Mesenteric fat pad (tissue), 1 donor: ENCODE measurements around the gene NSFL1C. TPM values are rescaled to one million over a fixed set of nuclear protein-coding genes. Genes with fewer than 3 reads are reported as not detected.
"Not testable (repeated sequence)": the region's sequence is repeated elsewhere in the genome, so short reads cannot be mapped to it uniquely, and the experiment has no call there.

Experiments
- DNase-seq: peaks from one replicate; pipeline ENCODE4 v3.0.0-alpha.2; 2020; ENCODE audit warnings: low spot score
- long read RNA-seq: library from polyadenylated mRNA; unstranded; transcript quantifications from one replicate; pipeline ENCODE4 v2.0.0, GENCODE V29; 2020
- total RNA-seq: library from RNA; stranded (reverse); fragmentation: NEBNext Ultra II Directional; extraction: Animal tissue kit (Norgen Biotek cat#: 25700); gene quantifications from one replicate; pipeline ENCODE4 v1.2.1, GENCODE V29; 2021
- donor health status: DM: yes; HTN: yes; CAD: no.

The NSFL1C gene
- total RNA-seq: 78.6 TPM
- long read RNA-seq, transcript NSFL1C-213 (8 exons, 2,588 nt): minor isoform, 5 of 266 reads
- long read RNA-seq, transcript NSFL1C-203 (9 exons, 1,446 nt): minor isoform, 6 of 266 reads
- long read RNA-seq, transcript NSFL1C-201 (9 exons, 3,568 nt): major isoform, 214 of 266 reads
- long read RNA-seq, partial matches to known transcripts: 3 of 266 reads
- long read RNA-seq, other reads (novel, unspliced or antisense): 34 of 266 reads

DNA sequence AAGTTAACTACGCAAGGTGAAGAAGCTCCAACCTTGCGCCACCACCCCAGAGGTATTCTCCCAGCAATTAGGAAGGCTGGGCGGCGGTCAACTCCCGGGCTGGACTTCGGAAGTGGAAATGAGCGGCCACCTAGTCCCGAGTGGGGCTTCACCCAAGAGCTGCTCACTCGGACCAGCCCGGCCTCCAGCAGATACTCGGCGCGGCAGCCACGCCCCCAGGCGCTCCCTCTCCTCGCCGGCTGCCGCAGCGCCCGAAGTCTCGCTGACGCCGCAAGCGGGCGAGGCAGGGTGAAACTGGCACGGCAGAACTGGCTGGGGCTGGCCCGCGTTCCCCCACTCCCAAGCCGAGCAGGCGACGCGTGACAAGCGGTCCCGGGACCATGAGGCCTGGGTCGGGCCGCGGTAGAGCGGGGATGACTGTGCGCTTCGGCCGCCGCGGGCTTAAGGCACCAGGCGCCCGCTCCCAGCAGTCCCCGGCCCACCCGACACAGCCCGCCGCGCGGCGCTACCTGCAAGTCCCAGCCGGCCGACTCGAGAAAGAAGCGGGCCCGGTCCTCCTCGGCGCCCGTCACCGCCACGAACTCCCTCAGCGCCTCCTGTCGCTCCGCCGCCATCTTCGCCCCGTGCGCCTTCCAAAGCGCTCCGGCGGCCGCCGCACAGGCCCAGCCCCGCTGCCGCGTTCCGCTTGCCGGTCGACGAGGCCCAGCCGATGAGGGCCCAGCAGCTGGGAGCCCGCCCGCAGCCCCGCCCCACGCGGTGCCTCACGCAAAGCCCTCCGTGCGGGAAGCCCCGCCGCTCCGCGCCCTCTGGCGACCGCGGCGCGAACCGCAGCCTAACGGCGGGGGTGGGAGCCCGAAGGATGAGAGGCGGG lies at the start of gene NSFL1C:
NSFL1C (minus strand) TSS at position 639 of the 871 bp plus-strand sequence; CDS start at position 614, 25 bp downstream.
- DNase-seq: peak; percentile 99

DNA sequence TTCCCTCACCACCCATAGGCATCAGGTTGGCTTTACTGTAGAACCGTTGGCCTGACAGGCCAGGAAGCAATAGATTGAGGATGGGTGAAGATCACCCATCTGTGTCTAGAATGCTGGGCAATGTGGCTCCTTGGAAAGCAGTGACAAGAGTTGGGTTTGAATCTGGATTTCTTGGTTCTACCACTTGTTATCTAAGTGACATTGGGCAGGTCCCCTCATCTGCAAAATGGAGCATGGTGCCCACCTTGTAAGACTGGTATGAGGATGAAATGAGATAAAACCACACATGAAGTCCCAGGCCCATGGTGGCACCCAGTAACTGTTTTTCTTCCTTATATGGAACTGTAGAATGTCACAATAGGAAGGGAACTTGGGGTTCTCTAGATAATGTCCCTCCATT lies 47.2 kb upstream of the NSFL1C start:
- DNase-seq: no peak

DNA sequence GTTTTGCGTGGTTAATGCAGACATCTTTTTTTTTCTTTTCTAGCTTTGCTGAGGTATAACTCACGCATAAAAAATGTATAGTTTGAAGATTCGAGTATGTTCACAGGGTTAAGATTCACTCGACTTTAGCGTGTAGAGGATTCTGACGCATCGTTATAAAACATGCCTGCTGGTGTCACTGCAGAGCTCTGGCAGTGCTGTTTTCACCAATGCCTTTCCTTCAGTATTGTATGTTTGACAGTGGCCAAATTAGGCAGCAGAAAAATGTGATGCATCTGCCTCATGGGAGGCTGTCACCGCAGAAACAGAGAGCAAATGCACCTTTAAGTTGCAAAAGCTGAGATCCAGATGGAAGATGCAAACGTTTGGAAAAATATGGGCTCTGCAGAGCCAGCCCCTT lies 42.6 kb upstream of the NSFL1C start:
- DNase-seq: no peak

DNA sequence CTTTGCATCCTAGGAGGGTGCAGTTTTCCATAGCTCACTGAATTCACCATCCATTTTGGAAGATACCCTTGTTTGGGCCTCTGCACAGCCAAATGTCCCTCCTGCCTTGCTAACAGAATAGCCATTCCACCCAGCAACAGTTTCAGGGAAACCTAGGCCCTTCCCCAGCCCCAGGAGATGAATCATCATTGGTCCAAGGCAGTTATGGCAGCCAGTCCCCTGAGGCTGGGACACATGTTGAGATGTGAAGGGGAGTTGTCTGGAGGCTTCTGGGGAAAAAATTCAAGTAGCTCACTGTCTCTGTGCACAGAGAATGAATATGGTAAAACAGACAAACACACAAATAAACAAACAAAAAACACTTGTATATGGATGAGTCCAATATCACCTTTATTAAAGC lies 41.9 kb upstream of the NSFL1C start:
- DNase-seq: no peak

DNA sequence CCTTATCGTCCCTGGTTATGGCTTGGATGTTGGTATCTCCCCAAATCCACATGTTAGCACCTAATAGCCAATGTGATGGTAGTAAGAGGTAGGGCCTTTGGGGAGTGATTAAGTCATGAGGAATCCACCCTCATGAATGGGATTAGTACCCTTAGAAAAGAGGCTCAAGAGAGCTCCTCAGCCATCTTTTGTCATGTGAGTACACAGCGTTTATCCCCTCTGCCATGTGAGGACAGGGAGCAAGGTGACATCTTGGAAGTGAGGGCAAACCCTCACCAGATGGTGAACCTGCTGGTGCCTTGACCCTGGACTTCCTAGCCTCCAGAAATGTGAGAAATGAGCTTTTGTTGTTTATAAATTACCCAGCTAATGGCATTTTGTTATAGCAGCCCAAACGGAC lies 40.6 kb upstream of the NSFL1C start:
- DNase-seq: no peak

DNA sequence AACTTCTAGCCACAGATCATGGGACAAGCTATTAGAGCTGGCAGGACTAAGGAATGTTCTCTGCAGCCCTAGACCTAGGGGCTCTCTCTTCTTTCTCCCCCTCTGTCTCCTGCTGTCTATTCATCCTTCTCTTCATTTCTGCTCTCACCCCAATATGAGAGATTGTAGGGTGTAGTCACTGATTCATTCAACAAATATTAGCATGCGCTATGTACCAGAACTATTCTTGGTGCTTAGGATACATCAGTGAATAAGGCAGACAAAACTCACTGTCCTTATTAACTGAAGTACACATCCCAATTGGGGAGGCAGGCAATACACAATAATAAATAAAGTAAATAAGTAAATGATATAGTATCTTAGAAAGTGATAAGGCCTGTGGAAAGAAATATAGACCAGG lies 39.2 kb upstream of the NSFL1C start:
- no peak for DNase-seq

DNA sequence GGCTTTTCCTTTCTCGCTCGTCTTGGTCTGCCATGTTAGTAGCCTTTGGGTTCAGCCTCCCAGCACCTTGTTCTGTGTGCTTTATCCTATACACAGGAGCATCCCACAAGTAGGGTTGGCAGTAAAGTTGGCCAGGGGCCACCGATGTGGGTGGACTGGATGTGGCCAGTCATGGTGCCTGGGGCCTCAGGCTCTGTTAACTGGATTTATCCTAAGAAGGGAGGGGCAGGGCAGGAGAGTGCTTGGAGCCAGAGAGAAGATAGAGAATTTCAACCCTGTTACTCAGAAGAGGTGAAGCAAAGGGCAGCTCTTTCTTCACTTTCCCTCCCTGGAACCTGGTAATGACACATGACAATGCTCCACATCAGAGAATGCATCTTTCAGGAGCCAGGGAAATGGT lies 38.7 kb upstream of the NSFL1C start:
- no peak for DNase-seq

DNA sequence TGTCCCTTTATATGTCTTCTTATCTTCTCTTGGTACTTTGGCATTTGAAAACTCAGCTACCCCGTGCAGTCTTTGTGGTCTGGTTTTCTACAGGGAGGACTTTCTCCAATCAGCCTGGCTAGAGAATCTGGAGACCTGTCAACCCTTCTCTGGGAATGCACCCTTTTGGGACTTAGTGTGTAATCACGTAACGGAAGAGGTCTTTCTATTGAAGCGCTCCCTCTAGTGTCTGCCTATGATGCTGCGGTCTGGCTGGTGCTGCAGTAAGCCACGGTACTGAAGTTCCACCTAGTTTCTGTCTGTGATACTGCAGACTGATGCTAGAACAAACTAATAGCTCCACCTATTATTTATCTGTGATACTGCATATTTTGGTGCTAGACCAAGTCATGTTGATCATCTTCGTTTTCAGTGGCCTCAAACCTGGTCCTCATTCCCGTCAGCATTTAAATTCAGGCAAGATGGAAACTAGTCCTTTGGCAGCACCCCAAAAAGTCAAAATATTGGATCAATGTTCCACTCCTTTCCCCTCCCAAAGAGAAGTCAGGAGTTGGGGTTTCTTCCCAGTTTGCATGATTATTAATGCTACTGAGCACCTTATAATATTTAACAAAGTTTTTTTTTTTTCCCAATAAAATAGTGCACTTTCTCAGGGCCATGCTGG lies 37.0 kb upstream of the NSFL1C start:
- no peak for DNase-seq

DNA sequence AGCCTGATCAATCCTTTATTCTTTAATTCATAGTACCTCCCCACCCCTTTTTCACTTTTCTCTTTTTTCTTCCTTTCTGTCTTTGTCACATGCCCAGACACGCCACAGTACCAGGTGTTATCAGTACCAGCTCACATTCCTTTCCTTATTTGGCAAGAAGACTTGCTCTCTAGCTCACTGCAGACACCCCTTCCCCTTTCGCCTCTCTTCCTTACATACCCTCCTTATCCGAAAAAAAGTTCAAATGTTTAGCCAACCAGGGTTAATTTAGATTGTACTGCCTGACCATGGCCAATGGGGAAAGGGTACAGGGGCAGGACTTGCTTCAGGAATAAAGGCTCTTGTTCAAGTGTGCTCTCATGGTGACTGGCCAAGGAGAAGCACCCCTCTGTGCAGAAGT lies 33.8 kb upstream of the NSFL1C start:
- DNase-seq: no peak

DNA sequence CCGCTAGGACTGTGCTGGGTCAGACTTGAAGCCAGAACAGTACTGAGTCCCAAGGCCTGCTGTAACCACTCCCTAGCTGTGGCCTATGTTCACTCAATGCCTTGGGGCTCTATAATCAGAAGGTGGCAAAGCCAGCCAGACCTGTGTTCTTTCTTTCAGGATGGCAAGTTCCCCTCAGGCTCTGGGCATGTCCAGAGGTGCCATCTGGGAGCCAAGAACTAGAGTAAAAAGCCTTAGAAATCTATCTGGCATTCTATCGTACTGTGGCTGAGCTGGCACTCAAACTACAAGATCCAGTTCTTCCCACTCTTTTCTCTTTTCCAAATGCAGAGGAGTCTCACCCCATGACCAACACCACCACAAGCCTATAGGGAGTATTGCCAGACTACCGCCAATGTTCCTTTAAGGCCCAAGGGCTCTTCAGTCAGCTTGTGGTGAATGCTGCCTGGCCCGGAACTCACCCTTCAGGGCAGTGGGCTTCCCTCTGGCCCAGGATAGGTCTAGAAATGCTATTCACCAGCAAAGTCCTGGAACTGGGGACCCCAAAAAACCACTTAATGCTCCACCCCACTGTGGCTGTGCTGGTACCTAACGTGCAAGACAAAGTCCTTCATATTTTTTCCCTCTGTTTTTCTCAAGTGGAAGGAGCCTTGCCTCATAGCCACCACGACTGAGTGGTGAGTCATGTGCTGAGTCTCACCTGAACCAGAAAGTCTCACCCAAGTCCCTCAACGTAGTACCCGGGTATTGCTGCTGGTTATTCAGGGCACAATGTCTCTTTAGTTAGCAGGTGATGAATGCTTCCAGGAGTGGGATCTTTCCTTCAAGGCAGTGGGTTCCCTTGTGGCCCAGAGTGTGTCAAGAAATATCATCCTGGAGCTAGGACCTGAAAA lies 33.1 kb upstream of the NSFL1C start:
- no peak for DNase-seq

DNA sequence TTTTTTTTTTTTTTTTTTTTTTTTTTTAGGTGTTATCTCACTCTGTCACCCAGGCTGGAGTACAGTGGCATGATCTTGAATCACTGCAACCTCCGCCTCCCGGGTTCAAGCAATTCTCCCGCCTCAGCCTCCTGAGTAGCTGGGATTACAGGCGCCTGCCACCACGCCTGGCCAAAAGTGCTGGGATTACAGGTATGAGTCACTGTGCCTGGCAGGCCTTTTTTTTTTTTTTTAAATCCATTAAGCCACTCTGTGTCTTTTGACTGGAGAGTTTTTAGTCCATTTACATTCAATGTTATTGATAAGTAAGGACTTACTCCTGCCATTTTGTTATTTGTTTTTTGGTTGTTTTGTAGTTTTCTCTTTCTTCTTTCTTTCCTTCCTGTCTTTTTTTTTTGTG lies 30.7 kb upstream of the NSFL1C start:
- not testable (repeated sequence) for DNase-seq

DNA sequence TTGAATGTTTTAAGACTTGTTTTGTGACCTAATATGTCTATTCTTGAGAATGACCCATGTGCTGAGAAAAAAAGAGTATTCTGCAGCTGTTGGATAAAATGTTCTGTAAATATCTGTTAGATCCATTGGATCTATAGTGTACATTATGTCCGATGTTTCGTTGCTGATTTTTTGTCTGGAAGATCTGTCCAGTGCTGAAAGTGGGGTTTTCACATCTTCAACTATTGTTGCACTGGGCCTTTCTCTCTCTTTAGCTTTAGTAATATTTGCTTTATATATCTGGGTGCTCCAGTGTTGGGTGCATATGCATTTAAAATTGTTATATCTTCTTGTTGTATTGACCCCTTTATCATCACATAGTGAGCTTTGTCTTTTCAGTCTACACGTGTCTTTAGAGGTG lies 30.3 kb upstream of the NSFL1C start:
- DNase-seq: no peak

DNA sequence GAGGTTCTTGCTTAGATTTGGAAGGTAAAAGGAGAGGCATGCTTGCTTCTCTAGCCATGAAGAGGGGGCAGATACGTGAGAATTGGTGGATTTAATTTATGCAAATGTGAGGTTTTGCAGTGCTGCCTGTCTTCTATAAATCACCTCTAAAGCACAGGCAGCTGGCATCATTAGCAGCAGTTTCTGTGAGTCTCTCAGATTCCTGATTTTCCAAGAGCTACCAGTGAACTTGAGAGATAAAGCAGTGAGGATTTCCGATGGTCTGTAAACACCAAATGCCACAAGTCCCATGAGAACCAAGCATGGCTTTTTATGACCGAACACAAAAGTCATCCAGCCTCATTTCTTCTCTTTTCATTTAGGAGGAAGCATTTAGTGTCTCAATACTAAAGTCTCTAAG lies 27.8 kb upstream of the NSFL1C start:
- DNase-seq: no peak

DNA sequence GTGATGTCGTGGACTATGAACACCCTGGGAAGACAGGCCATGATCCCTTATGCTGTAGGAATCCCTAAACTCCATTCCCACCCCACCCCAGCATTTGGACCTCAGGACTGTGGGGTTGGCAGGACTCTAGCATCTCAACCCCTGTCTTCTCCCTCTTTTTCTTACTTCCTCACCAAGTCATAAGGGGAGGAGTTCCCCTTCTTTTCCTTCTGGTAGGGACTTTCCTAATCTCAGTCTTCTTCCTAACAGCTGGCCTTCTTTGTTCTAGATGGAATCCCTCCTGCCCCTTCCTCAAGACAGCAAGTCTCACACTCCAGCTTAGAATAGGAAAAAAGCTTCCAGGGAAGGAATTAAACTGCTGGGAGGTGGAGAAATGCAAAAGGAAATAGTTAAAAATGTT lies 26.9 kb upstream of the NSFL1C start:
- DNase-seq: no peak

DNA sequence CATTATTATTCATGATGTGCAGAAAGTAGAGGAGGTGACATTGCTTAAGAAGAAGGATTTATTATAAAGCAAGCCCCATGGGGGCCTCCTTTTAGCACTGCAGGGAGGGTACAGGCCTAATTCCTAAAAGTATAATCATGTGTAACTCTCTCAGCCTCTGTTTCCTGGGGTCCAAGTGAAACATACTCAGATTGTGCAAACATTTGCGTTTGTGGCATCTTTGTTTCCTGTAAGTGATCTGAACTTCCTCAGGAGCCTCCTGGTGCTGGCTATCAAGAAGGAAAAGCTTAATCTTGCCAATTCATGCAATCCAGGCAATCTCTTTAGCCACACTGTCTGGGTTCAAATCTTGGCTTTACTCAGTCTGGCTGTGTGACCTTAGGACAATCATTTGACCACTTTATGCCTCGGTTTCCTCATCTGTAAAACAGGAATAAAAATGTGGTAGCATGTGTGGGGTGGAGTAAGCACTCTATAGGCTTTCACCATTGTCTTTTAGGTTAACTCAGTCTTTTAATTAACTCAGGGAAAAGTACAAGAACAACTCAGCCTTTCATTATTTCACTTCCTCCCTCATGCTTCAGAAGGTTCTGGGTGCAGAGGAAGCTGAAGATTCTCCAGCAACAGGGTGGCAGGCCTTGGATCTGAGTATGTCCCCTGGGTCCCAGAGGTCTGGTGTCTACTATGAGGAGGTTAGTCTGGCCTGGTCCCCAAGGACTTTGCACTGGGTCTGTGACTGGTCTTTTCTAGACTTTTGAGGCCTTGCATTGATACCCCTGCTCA lies 25.4 kb upstream of the NSFL1C start:
- no peak for DNase-seq

DNA sequence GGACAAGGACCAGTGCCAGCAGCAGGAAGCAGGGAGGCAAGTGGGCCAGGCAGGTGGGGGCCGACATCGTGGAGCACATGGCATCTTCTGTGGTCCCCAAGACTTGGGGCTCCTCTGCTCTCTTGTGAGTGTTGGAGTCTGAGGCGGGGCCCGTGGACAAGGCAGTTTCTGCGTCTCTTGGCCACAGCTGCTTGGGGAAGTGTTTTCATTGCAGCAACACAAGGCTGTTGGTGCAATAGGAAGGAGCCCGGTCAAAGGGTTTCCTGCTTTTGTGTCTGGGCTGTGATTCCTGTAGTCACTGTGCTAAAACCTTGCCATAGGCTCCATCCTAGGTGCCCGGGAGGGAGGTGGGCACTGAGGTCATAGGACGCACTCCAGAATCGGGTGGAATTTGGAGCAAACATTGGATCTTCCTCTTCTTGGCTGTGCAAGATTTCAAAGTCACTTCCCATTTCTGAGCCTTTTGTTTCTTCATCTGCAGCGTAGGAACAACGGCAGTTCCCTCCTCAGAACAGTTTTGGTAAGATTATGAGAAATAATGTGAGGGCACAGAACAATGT lies 24.7 kb upstream of the NSFL1C start, which contains the start of gene SIRPB2:
SIRPB2 (minus strand) TSS at position 140 of the 560 bp plus-strand sequence; CDS start at position 79, 61 bp downstream.
- DNase-seq: no peak

DNA sequence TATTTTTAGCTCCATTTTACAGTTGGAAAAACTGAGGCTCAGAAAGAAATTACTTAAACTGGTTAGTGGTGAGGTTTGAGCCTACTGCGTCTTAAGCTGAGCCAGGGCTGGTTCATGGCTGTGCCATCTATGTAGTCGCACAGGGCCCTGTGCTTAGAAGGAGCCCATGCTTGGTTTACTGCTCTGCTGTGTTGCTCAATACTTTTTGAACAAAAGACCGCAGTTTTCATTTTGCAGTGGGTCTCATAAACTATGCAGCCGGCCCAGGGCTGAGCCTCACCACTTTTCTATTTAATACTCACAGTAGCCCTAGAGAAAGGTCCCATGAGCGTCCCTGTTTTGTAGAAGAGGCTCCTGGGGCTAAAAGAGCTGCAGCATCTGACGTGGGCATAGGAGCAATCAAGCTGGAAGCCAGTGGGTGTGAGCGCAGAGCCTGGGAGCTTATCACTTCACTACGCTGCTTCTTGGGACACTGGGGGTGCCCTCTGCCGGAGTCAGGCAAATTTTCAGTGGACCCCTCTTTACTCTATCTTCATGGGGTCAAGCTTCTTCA lies 24.1 kb upstream of the NSFL1C start:
- DNase-seq: no peak

DNA sequence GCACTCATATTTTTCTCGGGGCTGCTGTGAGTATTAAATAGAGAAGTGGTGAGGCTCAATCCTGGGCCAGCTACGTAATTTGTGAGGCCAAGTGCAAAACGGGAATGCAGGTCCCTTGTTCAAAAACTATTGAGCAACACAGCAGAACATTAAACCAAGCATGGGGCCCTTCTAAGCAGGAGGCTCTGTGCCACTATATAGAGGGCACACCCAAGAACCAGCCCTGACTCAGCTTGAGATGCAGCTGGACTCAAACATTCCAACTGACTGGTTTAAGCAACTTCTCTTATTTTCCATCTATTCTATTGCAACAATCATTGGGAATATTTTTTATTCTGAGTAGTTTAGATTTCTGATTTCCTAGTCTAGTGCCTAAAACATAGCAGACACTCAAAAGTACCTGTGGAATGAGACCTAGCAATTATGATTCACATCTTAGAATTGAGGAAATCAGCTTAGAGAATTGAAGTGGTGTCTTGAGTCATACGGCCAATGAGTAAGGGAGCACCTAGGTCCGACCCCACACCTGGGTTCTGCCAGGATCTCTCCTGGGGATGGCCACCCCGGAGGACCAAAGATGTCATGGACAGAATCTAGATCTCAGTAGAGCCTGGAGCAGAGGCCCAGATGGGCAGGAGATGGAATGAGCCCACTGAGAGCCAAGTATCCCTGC lies 23.3 kb upstream of the NSFL1C start:
- no peak for DNase-seq

DNA sequence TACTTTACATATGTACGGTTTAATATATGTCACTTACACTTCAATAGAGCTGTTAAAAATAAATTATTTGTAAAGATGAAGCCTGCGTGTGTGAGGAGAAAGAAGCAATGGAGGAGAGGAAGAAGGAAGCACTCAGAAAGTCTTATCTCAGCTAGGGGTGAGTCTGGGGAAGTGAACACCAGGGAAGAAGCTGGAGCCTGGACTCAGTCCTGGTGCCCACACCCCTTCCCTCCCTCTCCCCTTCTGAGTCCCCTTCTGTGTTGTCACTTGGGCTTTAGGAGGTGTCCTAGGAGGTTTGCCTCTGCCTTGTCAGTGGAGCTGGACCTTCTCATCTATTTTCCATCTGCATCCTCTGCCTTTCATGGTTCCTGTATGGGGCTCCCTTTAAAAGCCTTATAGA lies 22.7 kb upstream of the NSFL1C start:
- no peak for DNase-seq
